HepG2 (cell line): Measurements from ENCODE around the gene EP300. TPM values are rescaled to one million over a fixed set of nuclear protein-coding genes. Genes with fewer than 3 reads are reported as not detected.

ENCODE experiments used
- BCL6 ChIP-seq: IDR thresholded peaks from 2 replicates; pipeline ENCODE4 v1.6.1; 2016; ENCODE audit warnings: missing genetic modification reagents, missing compliant biosample characterization
- CHD4 ChIP-seq: fragments of 200-600 bp; sonication (generic); IDR thresholded peaks from 2 replicates; pipeline ENCODE4 v1.7.0; 2017; ENCODE audit warnings: mild to moderate bottlenecking, low read length, borderline replicate concordance
- DZIP1 ChIP-seq: sonication (generic); formaldehyde crosslinking; IDR thresholded peaks from 2 replicates; pipeline ENCODE4 v1.5.0; 2020; ENCODE audit warnings: mild to moderate bottlenecking, missing genetic modification reagents
- ELK4 ChIP-seq: sonication (generic); formaldehyde crosslinking; IDR thresholded peaks from 2 replicates; pipeline ENCODE4 v1.9.0; 2021; ENCODE audit warnings: missing genetic modification reagents, borderline replicate concordance
- NR0B2 ChIP-seq: sonication (generic); formaldehyde crosslinking; IDR thresholded peaks from 2 replicates; pipeline ENCODE4 v1.4.0; 2020; ENCODE audit warnings: mild to moderate bottlenecking, missing genetic modification reagents
- PAWR ChIP-seq: sonication (generic); formaldehyde crosslinking; IDR thresholded peaks from 2 replicates; pipeline ENCODE4 v1.4.0; 2020; ENCODE audit warnings: missing genetic modification reagents, mild to moderate bottlenecking, borderline replicate concordance
- RARG ChIP-seq: sonication (generic); formaldehyde crosslinking; IDR thresholded peaks from 2 replicates; pipeline ENCODE4 v1.4.0; 2020; ENCODE audit warnings: low read depth, mild to moderate bottlenecking, missing genetic modification reagents
- SYNCRIP ChIP-seq: fragments of 200-400 bp; formaldehyde crosslinking; IDR thresholded peaks from 2 replicates; pipeline ENCODE4 v1.6.1; 2018; ENCODE audit warnings: mild to moderate bottlenecking, low read depth, low read length; ENCODE audit not compliant: insufficient read depth
- YY1 ChIP-seq: IDR thresholded peaks from 2 replicates; pipeline ENCODE4 v1.6.1; 2011; ENCODE audit warnings: low read length, low read depth, moderate library complexity, mild to moderate bottlenecking; ENCODE audit not compliant: insufficient read depth, insufficient replicate concordance
- ZBTB25 ChIP-seq: IDR thresholded peaks from 2 replicates; pipeline ENCODE4 v1.6.1; 2018; ENCODE audit warnings: missing genetic modification reagents
- ZFAT ChIP-seq: sonication (generic); formaldehyde crosslinking; conservative IDR thresholded peaks from 2 replicates; pipeline ENCODE4 v1.8.1; 2023; ENCODE audit warnings: missing genetic modification reagents, inconsistent platforms
- ZFP41 ChIP-seq: sonication (generic); formaldehyde crosslinking; IDR thresholded peaks from 2 replicates; pipeline ENCODE4 v1.4.0; 2020; ENCODE audit warnings: mild to moderate bottlenecking, missing genetic modification reagents, borderline replicate concordance
- ZKSCAN5 ChIP-seq: sonication (generic); formaldehyde crosslinking; IDR thresholded peaks from 2 replicates; pipeline ENCODE4 v1.5.1; 2020; ENCODE audit warnings: mild to moderate bottlenecking, missing genetic modification reagents
- ZNF10 ChIP-seq: sonication (generic); formaldehyde crosslinking; IDR thresholded peaks from 2 replicates; pipeline ENCODE4 v1.4.0; 2020; ENCODE audit warnings: mild to moderate bottlenecking, low read depth, missing genetic modification reagents, borderline replicate concordance
- ZNF343 ChIP-seq: sonication (generic); formaldehyde crosslinking; IDR thresholded peaks from 2 replicates; pipeline ENCODE4 v1.4.0; 2020; ENCODE audit warnings: mild to moderate bottlenecking, missing genetic modification reagents
- ZNF558 ChIP-seq: sonication (generic); formaldehyde crosslinking; IDR thresholded peaks from 2 replicates; pipeline ENCODE4 v1.9.0; 2022; ENCODE audit warnings: mild to moderate bottlenecking, missing genetic modification reagents, borderline replicate concordance
- ZNF574 ChIP-seq: sonication (generic); formaldehyde crosslinking; IDR thresholded peaks from 2 replicates; pipeline ENCODE4 v1.4.0; 2020; ENCODE audit warnings: missing genetic modification reagents
- ZNF749 ChIP-seq: sonication (generic); formaldehyde crosslinking; IDR thresholded peaks from 2 replicates; pipeline ENCODE4 v1.8.0; 2022; ENCODE audit warnings: mild to moderate bottlenecking, missing genetic modification reagents, moderate library complexity, borderline replicate concordance
- ZNF772 ChIP-seq: sonication (generic); formaldehyde crosslinking; IDR thresholded peaks from 2 replicates; pipeline ENCODE4 v1.5.0; 2020; ENCODE audit warnings: mild to moderate bottlenecking, missing genetic modification reagents
- ZNF841 ChIP-seq: sonication (generic); formaldehyde crosslinking; IDR thresholded peaks from 2 replicates; pipeline ENCODE4 v1.8.1; 2023; ENCODE audit warnings: missing genetic modification reagents, borderline replicate concordance
- polyA plus RNA-seq, 8 experiments: library from polyadenylated mRNA; depleted of rRNA in 3 of 8; stranded (reverse) in 7 of 8; unstranded in 1 of 8; fragments of >200 nt; fragmentation: Illumina TruSeq in 4 of 8; extraction: Trizol in 4 of 8; gene quantifications; 2 replicates each; pipeline versions ENCODE4 v1.2.1 to v1.2.3, GENCODE V29; 2011 to 2016; ENCODE audit warnings: low read depth in 4 of 8, missing spikeins in 1 of 8, mixed read lengths in 1 of 8; ENCODE audit not compliant: insufficient read depth in 1 of 8
- total RNA-seq, 5 experiments: library from RNA; depleted of rRNA; stranded (reverse); fragments of >200 nt; fragmentation: Illumina TruSeq; extraction: Trizol; gene quantifications; 2 replicates each; pipeline ENCODE4 v1.2.3, GENCODE V29; 2016; ENCODE audit warnings: low read depth in 1 of 5

EP300 gene
- total and polyA plus RNA-seq, 2 of the 13 experiments (the other 11 are each of a cell fraction or from before 2014, with no cell fraction given) = 13.6 to 14.9 TPM

GRCh38 chr22:41091132-41092022 is 1.0 kb upstream of the EP300 start (continued):
- TF ChIP-seq BCL6 (CRISPR knock-in tag) (no peak), ZNF772 (CRISPR knock-in tag) (0 out of 2 replicates have a peak, but pooled peaks have one; percentile 33), ZFAT (no peak), ZNF841 (CRISPR knock-in tag) (no peak), YY1 (peak; percentile 95), ZFP41 (no peak), PAWR (CRISPR knock-in tag) (no peak), ZNF558 (CRISPR knock-in tag) (no peak), ZNF343 (no peak), CHD4 (no peak), ELK4 (CRISPR knock-in tag) (no peak), SYNCRIP (no peak), DZIP1 (CRISPR knock-in tag) (no peak), ZNF749 (CRISPR knock-in tag) (no peak; the same call in 1 of the 2 replicates), ZBTB25 (CRISPR knock-in tag) (0 out of 2 replicates have a peak, but pooled peaks have one; percentile 25), NR0B2 (CRISPR knock-in tag) (no peak), ZNF574 (CRISPR knock-in tag) (peak; percentile 39; the same call in 1 of the 2 replicates), ZKSCAN5 (CRISPR knock-in tag) (no peak), RARG (CRISPR knock-in tag) (no peak), ZNF10 (CRISPR knock-in tag) (no peak)
